C4-2B (cell line): Measurements from ENCODE around the gene DOC2A.
"Not testable (repeated sequence)": the region's sequence is repeated elsewhere in the genome, so short reads cannot be mapped to it uniquely, and the experiment has no call there.

Experiments used
- H3K27ac ChIP-seq: fragments of 450-650 bp; 2 replicates; pipeline ENCODE4 v1.5.1; 2017
- ZFX ChIP-seq: fragments of 450-650 bp; IDR thresholded peaks from 2 replicates; pipeline ENCODE4 v1.6.1; 2017
- TF ChIP-seq, protein P1 (sequence below): fragments of 450-650 bp; conservative IDR thresholded peaks from 2 replicates; pipeline ENCODE4 v1.5.1; 2017; ENCODE audit warnings: mild to moderate bottlenecking

DOC2A gene

GRCh38 chr16:30051518-30051917 is 40.7 kb upstream of the DOC2A start:
- H3K27ac ChIP-seq = no peak overlapping the region; the same call in 1 of the 2 replicates
- no peak for TF ChIP-seq ZFX
- TF ChIP-seq, protein P1, sequence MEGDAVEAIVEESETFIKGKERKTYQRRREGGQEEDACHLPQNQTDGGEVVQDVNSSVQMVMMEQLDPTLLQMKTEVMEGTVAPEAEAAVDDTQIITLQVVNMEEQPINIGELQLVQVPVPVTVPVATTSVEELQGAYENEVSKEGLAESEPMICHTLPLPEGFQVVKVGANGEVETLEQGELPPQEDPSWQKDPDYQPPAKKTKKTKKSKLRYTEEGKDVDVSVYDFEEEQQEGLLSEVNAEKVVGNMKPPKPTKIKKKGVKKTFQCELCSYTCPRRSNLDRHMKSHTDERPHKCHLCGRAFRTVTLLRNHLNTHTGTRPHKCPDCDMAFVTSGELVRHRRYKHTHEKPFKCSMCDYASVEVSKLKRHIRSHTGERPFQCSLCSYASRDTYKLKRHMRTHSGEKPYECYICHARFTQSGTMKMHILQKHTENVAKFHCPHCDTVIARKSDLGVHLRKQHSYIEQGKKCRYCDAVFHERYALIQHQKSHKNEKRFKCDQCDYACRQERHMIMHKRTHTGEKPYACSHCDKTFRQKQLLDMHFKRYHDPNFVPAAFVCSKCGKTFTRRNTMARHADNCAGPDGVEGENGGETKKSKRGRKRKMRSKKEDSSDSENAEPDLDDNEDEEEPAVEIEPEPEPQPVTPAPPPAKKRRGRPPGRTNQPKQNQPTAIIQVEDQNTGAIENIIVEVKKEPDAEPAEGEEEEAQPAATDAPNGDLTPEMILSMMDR = no peak

DNA sequence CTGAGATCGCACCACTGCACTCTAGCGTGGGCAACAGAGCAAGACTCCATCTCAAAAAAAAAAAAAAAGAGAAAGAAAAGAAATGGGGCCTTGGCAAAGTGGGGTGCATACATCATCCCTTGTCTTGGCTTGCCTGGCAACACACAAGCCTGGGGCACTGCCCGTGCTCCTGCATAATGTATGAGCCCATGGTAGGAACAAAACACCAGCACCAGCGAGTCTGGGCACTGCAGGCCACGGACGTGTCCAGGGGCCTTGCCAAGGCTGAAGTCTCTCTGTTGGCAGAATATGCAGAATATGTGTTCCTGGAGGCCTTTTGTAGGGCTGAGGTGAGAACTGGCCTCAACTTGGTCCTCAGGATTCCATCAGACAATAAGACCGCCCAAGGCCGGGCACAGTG is 39.0 kb upstream of the DOC2A start:
- H3K27ac ChIP-seq = no peak overlapping the region
- TF ChIP-seq, protein P1 = no peak
- no peak for TF ChIP-seq ZFX

DNA sequence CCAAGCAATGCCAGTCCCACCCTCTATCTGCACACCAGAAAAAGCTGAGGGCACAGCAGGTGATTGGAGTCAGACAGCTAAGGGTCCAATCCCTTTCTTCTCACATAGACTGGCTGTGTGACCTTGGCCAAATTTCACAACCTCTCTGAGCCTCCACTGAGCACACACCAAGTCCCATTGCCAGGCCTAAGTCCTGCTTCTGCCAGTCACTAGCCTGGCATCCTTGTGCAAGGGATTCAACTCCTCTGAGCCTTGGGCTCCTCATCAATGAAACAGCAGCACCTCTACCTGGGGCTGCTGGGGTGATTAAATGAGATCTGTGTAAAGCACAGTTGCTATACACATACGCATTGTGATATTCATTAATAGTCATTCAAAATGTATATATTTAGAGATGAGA is 35.8 kb upstream of the DOC2A start:
- H3K27ac ChIP-seq = no peak overlapping the region
- TF ChIP-seq, protein P1 = no peak
- no peak for TF ChIP-seq ZFX

GRCh38 chr16:30046178-30046577 is 35.4 kb upstream of the DOC2A start:
- TF ChIP-seq, protein P1 = no peak
- no peak for TF ChIP-seq ZFX
- H3K27ac ChIP-seq = no peak overlapping the region

GRCh38 chr16:30041841-30042240 is 31.0 kb upstream of the DOC2A start:
- no peak overlapping the region for H3K27ac ChIP-seq
- TF ChIP-seq, protein P1 = no peak; the same call in 1 of the 2 replicates
- TF ChIP-seq ZFX = no peak

DNA sequence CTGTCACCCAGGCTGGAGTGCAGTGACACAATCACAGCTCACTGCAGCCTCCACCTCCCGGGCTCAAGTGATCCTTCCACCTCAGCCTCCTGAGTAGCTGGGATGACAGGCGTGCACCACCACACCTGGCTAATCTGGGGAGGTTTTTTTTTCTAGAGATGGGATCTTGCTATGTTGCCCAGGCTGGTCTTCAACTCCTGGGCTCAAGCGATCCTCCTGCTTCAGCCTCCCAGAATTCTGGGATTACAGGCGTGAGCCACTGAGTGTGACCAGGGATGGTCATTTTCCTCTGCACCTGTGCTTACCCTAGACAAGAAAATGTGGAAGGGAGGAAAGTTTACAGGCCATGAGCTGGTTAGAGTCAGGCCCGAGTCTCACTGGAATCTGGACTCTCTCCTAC is 29.9 kb upstream of the DOC2A start:
- not testable (repeated sequence) for H3K27ac ChIP-seq

- no peak overlapping the region for H3K27ac ChIP-seq
- TF ChIP-seq, protein P1 = no peak
- no peak for TF ChIP-seq ZFX
Measured at GRCh38 chr16:30040221-30040620, 29.4 kb upstream of the DOC2A start.

GRCh38 chr16:30033270-30033669 is 22.4 kb upstream of the DOC2A start:
- no peak for TF ChIP-seq ZFX
- TF ChIP-seq, protein P1 = no peak
- no peak overlapping the region for H3K27ac ChIP-seq
